Stimulated activated CD4-positive, alpha-beta T cell treated with anti-CD3 and anti-CD28 coated beads, Interleukin-1b, Interleukin-23, amount 100 ng/mL, for 48 hours (primary cell): ENCODE measurements around the gene DENND2D.
"Not testable (repeated sequence)": the region's sequence is repeated elsewhere in the genome, so short reads cannot be mapped to it uniquely, and the experiment has no call there.

Experiments
- DNase-seq: peaks from one replicate; pipeline ENCODE4 v3.0.0-alpha.2; 2020

Gene DENND2D

GRCh38 chr1:111221276-111221632, 20.8 kb upstream of the DENND2D start:
- DNase-seq: no peak

- DNase-seq: no peak
Observed at GRCh38 chr1:111220302-111220890, 19.9 kb upstream of the DENND2D start.

- DNase-seq: peak; percentile 72
Observed at GRCh38 chr1:111219557-111220286, 19.3 kb upstream of the DENND2D start.

GRCh38 chr1:111218701-111219556, 18.5 kb upstream of the DENND2D start:
- DNase-seq: no peak

GRCh38 chr1:111217183-111217910, 16.9 kb upstream of the DENND2D start:
- DNase-seq: no peak

GRCh38 chr1:111216751-111217150, 16.3 kb upstream of the DENND2D start:
- no peak for DNase-seq

- not testable (repeated sequence) for DNase-seq
Observed at GRCh38 chr1:111215285-111215684, 14.8 kb upstream of the DENND2D start.

- DNase-seq: peak; percentile 70
Observed at GRCh38 chr1:111214884-111215283, 14.4 kb upstream of the DENND2D start.

- no peak for DNase-seq
Observed at GRCh38 chr1:111214074-111214801, 13.8 kb upstream of the DENND2D start.

- no peak for DNase-seq
Observed at GRCh38 chr1:111213412-111213811, 13.0 kb upstream of the DENND2D start.

- no peak for DNase-seq
Observed at GRCh38 chr1:111212634-111213335, 12.3 kb upstream of the DENND2D start.

GRCh38 chr1:111211921-111212320, 11.5 kb upstream of the DENND2D start:
- DNase-seq: no peak

GRCh38 chr1:111209622-111210021, 9.2 kb upstream of the DENND2D start:
- DNase-seq: no peak

- no peak for DNase-seq
Observed at GRCh38 chr1:111208921-111209320, 8.5 kb upstream of the DENND2D start.

- no peak for DNase-seq
Observed at GRCh38 chr1:111205714-111206050, 5.2 kb upstream of the DENND2D start.

- no peak for DNase-seq
Observed at GRCh38 chr1:111204983-111205713, 4.7 kb upstream of the DENND2D start.

GRCh38 chr1:111204201-111204982, 3.9 kb upstream of the DENND2D start:
- DNase-seq: peak; percentile 51

GRCh38 chr1:111203681-111204200, 3.3 kb upstream of the DENND2D start:
- DNase-seq: peak; percentile 86

- DNase-seq: no peak
Observed at GRCh38 chr1:111202707-111203623, 2.5 kb upstream of the DENND2D start.
